NCI-H2227 treated with DMSO at 0.1 percent for 48 hours (cell line): ENCODE data around the gene FBXO45.
A peak's percentile ranks its signal among the peaks of the same experiment; 100 is the strongest.
"Not testable (repeated sequence)": the region's sequence is repeated elsewhere in the genome, so short reads cannot be mapped to it uniquely, and the experiment has no call there.

ENCODE experiments used
- DNase-seq: peaks from one replicate; lab custom pipeline; 2025; lab: John Stamatoyannopoulos, UW

The FBXO45 gene

GRCh38 chr3:196568246-196569002, at the start of gene FBXO45, which contains the start of gene WDR53:
Gene FBXO45, plus strand, starts transcription at chr3:196568660. Its CDS starts 325 bp downstream, at chr3:196568985.
Gene WDR53, minus strand, starts transcription at chr3:196568554. Its CDS starts 7,079 bp downstream, at chr3:196561475.
- DNase-seq, result peak; percentile 95

- DNase-seq, result no peak
Measured at GRCh38 chr3:196518966-196519717, 49.3 kb upstream of the FBXO45 start.

GRCh38 chr3:196519718-196520082, 48.8 kb upstream of the FBXO45 start:
- DNase-seq, result no peak

- DNase-seq, result not testable (repeated sequence)
Measured at GRCh38 chr3:196521291-196521690, 47.2 kb upstream of the FBXO45 start.

GRCh38 chr3:196523841-196524240, 44.6 kb upstream of the FBXO45 start:
- DNase-seq, result no peak

- DNase-seq, result no peak
Measured at GRCh38 chr3:196524527-196524926, 43.9 kb upstream of the FBXO45 start.

GRCh38 chr3:196525141-196525540, 43.3 kb upstream of the FBXO45 start:
- no peak for DNase-seq

- peak; percentile 80 for DNase-seq
Measured at GRCh38 chr3:196528639-196529233, 39.7 kb upstream of the FBXO45 start.

GRCh38 chr3:196531418-196531817, 37.0 kb upstream of the FBXO45 start:
- DNase-seq, result no peak

- DNase-seq, result no peak
Measured at GRCh38 chr3:196533260-196533681, 35.2 kb upstream of the FBXO45 start.

GRCh38 chr3:196537319-196537984, 31.0 kb upstream of the FBXO45 start:
- no peak for DNase-seq

- DNase-seq, result no peak
Measured at GRCh38 chr3:196541684-196542445, 26.6 kb upstream of the FBXO45 start.

- DNase-seq, result no peak
Measured at GRCh38 chr3:196544491-196544992, 23.9 kb upstream of the FBXO45 start.

- DNase-seq, result no peak
Measured at GRCh38 chr3:196546537-196546936, 21.9 kb upstream of the FBXO45 start.

GRCh38 chr3:196547067-196547466, 21.4 kb upstream of the FBXO45 start:
- DNase-seq, result no peak

GRCh38 chr3:196549312-196549711, 19.1 kb upstream of the FBXO45 start:
- not testable (repeated sequence) for DNase-seq

GRCh38 chr3:196550172-196550571, 18.3 kb upstream of the FBXO45 start:
- not testable (repeated sequence) for DNase-seq

- no peak for DNase-seq
Measured at GRCh38 chr3:196552253-196552652, 16.2 kb upstream of the FBXO45 start.

- DNase-seq, result no peak
Measured at GRCh38 chr3:196553551-196553950, 14.9 kb upstream of the FBXO45 start.

GRCh38 chr3:196554205-196554604, 14.3 kb upstream of the FBXO45 start:
- DNase-seq, result no peak

GRCh38 chr3:196555295-196555694, 13.2 kb upstream of the FBXO45 start:
- DNase-seq, result no peak
